SU-DHL-6 (cell line): ENCODE results near the gene MIPEP.

Experiments
- H2AFZ ChIP-seq: fragments of 200-600 bp; sonication (generic); 2 replicates; pipeline ENCODE4 v1.6.1; 2014; ENCODE audit warnings: low read depth, mild to moderate bottlenecking, moderate library complexity, mixed read lengths, antibody characterized with exemption, low read length; ENCODE audit not compliant: severe bottlenecking
- H3F3A ChIP-seq: fragments of 200-600 bp; shearing (Covaris generic); 2 replicates; pipeline ENCODE4 v1.6.0; 2016; ENCODE audit warnings: antibody characterized with exemption, mild to moderate bottlenecking; ENCODE audit not compliant: insufficient read depth
- H3K27ac ChIP-seq: fragments of 200-600 bp; sonication (generic); 2 replicates; pipeline ENCODE4 v1.5.1; 2016; ENCODE audit warnings: low read depth, mild to moderate bottlenecking, low read length, moderate library complexity, mixed read lengths
- H3K27me3 ChIP-seq: fragments of 200-600 bp; sonication (generic), shearing (Covaris generic); 2 replicates; pipeline ENCODE4 v1.6.0; 2014; ENCODE audit warnings: mild to moderate bottlenecking, low read length
- H3K36me3 ChIP-seq: fragments of 200-600 bp; sonication (generic); 2 replicates; pipeline ENCODE4 v1.6.1; 2014; ENCODE audit warnings: mild to moderate bottlenecking, low read length, mixed read lengths
- H3K4me2 ChIP-seq: fragments of 300-600, 200-600 bp; shearing (Covaris generic), sonication (generic); 2 replicates; pipeline ENCODE4 v1.6.0; 2014; ENCODE audit warnings: low read length, low read depth, mild to moderate bottlenecking; ENCODE audit not compliant: poor library complexity, severe bottlenecking
- H3K4me3 ChIP-seq: fragments of 200-600 bp; sonication (generic); 2 replicates; pipeline ENCODE4 v1.5.1; 2014; ENCODE audit warnings: antibody characterized with exemption, low read length, mild to moderate bottlenecking, mixed read lengths; ENCODE audit not compliant: insufficient read depth, poor library complexity, severe bottlenecking
- H3K79me2 ChIP-seq: fragments of 200-600 bp; sonication (generic); 2 replicates; pipeline ENCODE4 v1.6.1; 2014; ENCODE audit warnings: mild to moderate bottlenecking, low read length, moderate library complexity; ENCODE audit not compliant: insufficient read depth
- H3K9ac ChIP-seq: fragments of 200-600 bp; sonication (generic); 2 replicates; pipeline ENCODE4 v1.7.0; 2014; ENCODE audit warnings: mild to moderate bottlenecking, low read length
- H3K9me2 ChIP-seq: fragments of 200-600 bp; sonication (generic); replicated peaks from 2 replicates; pipeline ENCODE4 v1.6.1; 2014; ENCODE audit warnings: low read length; ENCODE audit not compliant: insufficient read depth
- H3K9me3 ChIP-seq: fragments of 200-600 bp; sonication (generic); 2 replicates; pipeline ENCODE4 v1.6.1; 2014; ENCODE audit warnings: low read length, mixed read lengths; ENCODE audit not compliant: insufficient read depth
- H4K20me1 ChIP-seq: fragments of 200-600 bp; sonication (generic); 2 replicates; pipeline ENCODE4 v1.6.1; 2014; ENCODE audit warnings: low read depth, mild to moderate bottlenecking, antibody characterized with exemption, low read length, moderate library complexity, mixed read lengths
- EZH2phosphoT487 ChIP-seq: fragments of 200-600 bp; sonication (generic), shearing (Covaris generic); conservative IDR thresholded peaks from 2 replicates; pipeline ENCODE4 v1.6.1; 2018; ENCODE audit warnings: mild to moderate bottlenecking, antibody characterized with exemption, low read length, moderate library complexity, mixed read lengths
- TF ChIP-seq, protein P1 (sequence below): fragments of 200-600 bp; sonication (generic); IDR thresholded peaks from one replicate; pipeline ENCODE4 v1.5.1; 2017; ENCODE audit warnings: antibody characterized with exemption, mild to moderate bottlenecking, low read length, moderate library complexity; ENCODE audit not compliant: insufficient read depth, poor library complexity, severe bottlenecking

The MIPEP gene

DNA sequence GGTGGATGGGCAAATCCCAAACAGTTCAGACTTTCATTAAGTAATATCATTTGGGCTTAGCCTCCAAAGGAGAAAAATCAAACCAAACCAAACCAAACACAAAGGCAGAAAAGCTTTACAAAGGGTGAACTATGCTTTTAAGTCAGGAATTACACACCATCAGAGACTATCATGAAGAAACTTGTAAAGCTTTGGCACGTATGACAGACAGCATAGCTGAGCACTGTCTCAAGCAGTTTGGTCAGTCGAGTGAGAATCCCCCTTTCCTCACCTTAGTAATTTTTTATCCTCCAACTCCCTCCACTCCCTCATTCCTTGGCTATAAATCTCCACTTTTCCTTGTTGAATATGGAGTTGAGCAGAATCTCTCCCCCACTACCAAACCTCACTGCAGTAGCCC lies 72.1 kb downstream of the MIPEP start:
- H3K9me2 ChIP-seq: no peaks in the 10 kb centered on the region
- H3K79me2 ChIP-seq: no peaks in the 10 kb centered on the region
- no peak overlapping the region for H3K9ac ChIP-seq
- no peaks in the 10 kb centered on the region for H3K36me3 ChIP-seq
- H3K4me2 ChIP-seq: no peak overlapping the region
- H3K9me3 ChIP-seq: no peaks in the 10 kb centered on the region
- H3K27ac ChIP-seq: no peak overlapping the region
- no peaks in the 10 kb centered on the region for H3F3A ChIP-seq
- no peak overlapping the region for H2AFZ ChIP-seq
- H4K20me1 ChIP-seq: no peaks in the 10 kb centered on the region
- TF ChIP-seq EZH2phosphoT487: no peak
- TF ChIP-seq, protein P1, sequence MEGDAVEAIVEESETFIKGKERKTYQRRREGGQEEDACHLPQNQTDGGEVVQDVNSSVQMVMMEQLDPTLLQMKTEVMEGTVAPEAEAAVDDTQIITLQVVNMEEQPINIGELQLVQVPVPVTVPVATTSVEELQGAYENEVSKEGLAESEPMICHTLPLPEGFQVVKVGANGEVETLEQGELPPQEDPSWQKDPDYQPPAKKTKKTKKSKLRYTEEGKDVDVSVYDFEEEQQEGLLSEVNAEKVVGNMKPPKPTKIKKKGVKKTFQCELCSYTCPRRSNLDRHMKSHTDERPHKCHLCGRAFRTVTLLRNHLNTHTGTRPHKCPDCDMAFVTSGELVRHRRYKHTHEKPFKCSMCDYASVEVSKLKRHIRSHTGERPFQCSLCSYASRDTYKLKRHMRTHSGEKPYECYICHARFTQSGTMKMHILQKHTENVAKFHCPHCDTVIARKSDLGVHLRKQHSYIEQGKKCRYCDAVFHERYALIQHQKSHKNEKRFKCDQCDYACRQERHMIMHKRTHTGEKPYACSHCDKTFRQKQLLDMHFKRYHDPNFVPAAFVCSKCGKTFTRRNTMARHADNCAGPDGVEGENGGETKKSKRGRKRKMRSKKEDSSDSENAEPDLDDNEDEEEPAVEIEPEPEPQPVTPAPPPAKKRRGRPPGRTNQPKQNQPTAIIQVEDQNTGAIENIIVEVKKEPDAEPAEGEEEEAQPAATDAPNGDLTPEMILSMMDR: no peak
- H3K4me3 ChIP-seq: no peak overlapping the region
- H3K27me3 ChIP-seq: no peaks in the 10 kb centered on the region

DNA sequence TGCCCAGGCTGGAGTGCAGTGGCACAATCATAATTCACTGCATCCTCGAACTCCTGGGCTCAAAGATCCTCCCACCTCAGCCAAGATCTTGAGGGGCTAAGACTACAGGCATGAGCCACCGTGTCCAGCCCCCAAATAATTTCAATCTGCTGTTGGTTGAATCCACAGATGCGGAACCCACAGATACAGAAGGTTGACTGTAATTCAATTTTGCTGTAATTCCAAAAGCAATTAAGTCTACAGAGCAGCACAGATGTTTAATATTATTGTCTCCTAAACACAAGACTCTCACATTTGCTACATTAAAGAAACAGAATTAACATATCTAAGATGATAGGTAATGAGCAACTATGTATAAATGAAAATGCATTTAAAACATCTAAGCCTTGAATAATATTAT lies 75.6 kb downstream of the MIPEP start:
- no peak overlapping the region for H3K4me2 ChIP-seq
- no peaks in the 10 kb centered on the region for H3K9me3 ChIP-seq
- no peaks in the 10 kb centered on the region for H3K27me3 ChIP-seq
- H3K9ac ChIP-seq: no peak overlapping the region
- H2AFZ ChIP-seq: no peak overlapping the region
- H3K9me2 ChIP-seq: no peaks in the 10 kb centered on the region
- TF ChIP-seq, protein P1: no peak
- TF ChIP-seq EZH2phosphoT487: no peak
- H4K20me1 ChIP-seq: 0 out of 2 replicates have a peak, but pooled peaks cover 4% of the 10 kb centered on the region
- H3K36me3 ChIP-seq: peaks cover 2% of the 10 kb centered on the region; the same call in 1 of the 2 replicates
- H3K79me2 ChIP-seq: no peaks in the 10 kb centered on the region
- peaks cover 3% of the 10 kb centered on the region; the same call in 1 of the 2 replicates for H3F3A ChIP-seq
- H3K4me3 ChIP-seq: no peak overlapping the region
- H3K27ac ChIP-seq: no peak overlapping the region

- H3K9ac ChIP-seq: no peak overlapping the region
- TF ChIP-seq EZH2phosphoT487: no peak
- TF ChIP-seq, protein P1: no peak
- no peaks in the 10 kb centered on the region for H3K9me2 ChIP-seq
- no peak overlapping the region for H2AFZ ChIP-seq
- H4K20me1 ChIP-seq: 0 out of 2 replicates have a peak, but pooled peaks cover 10% of the 10 kb centered on the region
- H3K4me3 ChIP-seq: no peak overlapping the region
- peaks cover 13% of the 10 kb centered on the region; the same call in 1 of the 2 replicates for H3F3A ChIP-seq
- no peaks in the 10 kb centered on the region for H3K27me3 ChIP-seq
- H3K9me3 ChIP-seq: no peaks in the 10 kb centered on the region
- no peak overlapping the region for H3K27ac ChIP-seq
- no peaks in the 10 kb centered on the region for H3K79me2 ChIP-seq
- peaks cover 5% of the 10 kb centered on the region; the same call in 1 of the 2 replicates for H3K36me3 ChIP-seq
- H3K4me2 ChIP-seq: no peak overlapping the region
Observed at GRCh38 chr13:23811366-23812062, 77.7 kb downstream of the MIPEP start.
